GM12878 (cell line): ENCODE measurements around the gene TMEM140. TPM values are rescaled to one million over a fixed set of nuclear protein-coding genes. Genes with fewer than 3 reads are reported as not detected.

Source experiments
- ATAC-seq: fragments of 200-7000 bp; cut with Tn5 transposase; 3 replicates; pipeline ENCODE4 v1.9.1; 2020; ENCODE audit warnings: mild to moderate bottlenecking, moderate library complexity
- BruUV-seq: library from RNA; stranded (reverse); fragments of 400-500 nt; replicated peaks from 2 replicates; lab custom pipeline; 2021; lab: Mats Ljungman, UMichigan
- CTCF ChIA-PET: fragments of 300-600 bp; sonication (Branson Sonifier 250); formaldehyde crosslinking; extraction: SDS; loops from one replicate; lab custom pipeline; 2021; ENCODE audit warnings: inconsistent platforms; lab: Yijun Ruan, JAX
- POLR2A ChIA-PET: fragments of 350-600 bp; formaldehyde crosslinking; extraction: SDS; loops from one replicate; lab custom pipeline; 2021; ENCODE audit warnings: inconsistent platforms; lab: Charles Lee
- RAD21 ChIA-PET: fragments of 300-600 bp; sonication (Branson Sonifier 250); formaldehyde crosslinking; loops from one replicate; lab custom pipeline; 2023; ENCODE audit warnings: antibody characterized with exemption; ENCODE audit not compliant: unreplicated experiment; lab: Charles Lee
- SMC1A ChIA-PET: fragments of 300-600 bp; sonication (Branson Sonifier 250); formaldehyde crosslinking; loops from one replicate; lab custom pipeline; 2023; ENCODE audit not compliant: unreplicated experiment, uncharacterized antibody; lab: Charles Lee
- DNase-seq: peaks from one replicate; pipeline ENCODE4 v3.0.0-alpha.2; 2011; ENCODE audit warnings: low read depth, low spot score
- FAIRE-seq: peaks from 3 replicates; lab custom pipeline; 2011; peaks lifted over from hg19 to GRCh38; lab: Jason Lieb, UNC
- H2AFZ ChIP-seq: 2 replicates; pipeline ENCODE4 v1.6.0; 2011; ENCODE audit warnings: low read depth, low read length, control low read depth; ENCODE audit not compliant: control insufficient read depth
- H3K27ac ChIP-seq: 2 replicates; pipeline ENCODE4 v1.5.1; 2011; ENCODE audit warnings: control low read depth; ENCODE audit not compliant: control insufficient read depth, insufficient read depth
- H3K27me3 ChIP-seq, 2 experiments: replicated peaks in 1 of 2; 2 replicates each; pipeline versions ENCODE4 v1.6.0 to v1.6.1; 2011; ENCODE audit warnings: low read length in 1 of 2; ENCODE audit not compliant: control insufficient read depth in 2 of 2, insufficient read depth in 2 of 2
- H3K36me3 ChIP-seq, 2 experiments: 2 replicates each; pipeline ENCODE4 v1.5.1; 2011; ENCODE audit warnings: low read length in 1 of 2; ENCODE audit not compliant: control insufficient read depth in 2 of 2, insufficient read depth in 2 of 2
- H3K4me1 ChIP-seq: 2 replicates; pipeline ENCODE4 v1.6.1; 2011; ENCODE audit warnings: mild to moderate bottlenecking, low read length, moderate library complexity, mixed read lengths; ENCODE audit not compliant: control insufficient read depth, insufficient read depth
- H3K4me2 ChIP-seq: 2 replicates; pipeline ENCODE4 v1.6.0; 2011; ENCODE audit warnings: control low read depth; ENCODE audit not compliant: control insufficient read depth, insufficient read depth
- H3K4me3 ChIP-seq: fragments of 200-600 bp; sonication (generic); 2 replicates; pipeline ENCODE4 v1.5.1; 2016
- H3K79me2 ChIP-seq: 2 replicates; pipeline ENCODE4 v1.6.0; 2011; ENCODE audit warnings: low read length; ENCODE audit not compliant: control insufficient read depth, insufficient read depth
- H3K9ac ChIP-seq: 2 replicates; pipeline ENCODE4 v1.8.0; 2011; ENCODE audit warnings: low read length, control low read depth, mixed read lengths; ENCODE audit not compliant: control insufficient read depth, insufficient read depth
- H3K9me3 ChIP-seq: replicated peaks from 3 replicates; pipeline ENCODE4 v1.5.1; 2011; ENCODE audit warnings: mild to moderate bottlenecking, low read length; ENCODE audit not compliant: control insufficient read depth, insufficient read depth
- H4K20me1 ChIP-seq: 2 replicates; pipeline ENCODE4 v1.6.0; 2011; ENCODE audit not compliant: control insufficient read depth, insufficient read depth
- POLR2AphosphoS2 ChIP-seq: IDR thresholded peaks from 2 replicates; pipeline ENCODE4 v1.6.1; 2011; ENCODE audit warnings: low read depth, mild to moderate bottlenecking, low read length, improper control_type of control experiment, moderate library complexity
- SMC3 ChIP-seq: IDR thresholded peaks from 2 replicates; pipeline ENCODE4 v1.6.1; 2011; ENCODE audit warnings: low read length, improper control_type of control experiment, borderline replicate concordance
- SPI1 ChIP-seq: IDR thresholded peaks from 2 replicates; pipeline ENCODE4 v1.6.1; 2011; ENCODE audit warnings: low read depth, mild to moderate bottlenecking, low read length, moderate library complexity, borderline replicate concordance; ENCODE audit not compliant: insufficient read depth
- WGBS: methylation state at CpG from one replicate; pipeline ENCODE4 v1.1.6; 2016; ENCODE audit warnings: low lambda C conversion rate; ENCODE audit not compliant: insufficient replicate concordance, insufficient coverage; ENCODE audit errors: missing lambda C conversion rate; 5-methylcytosine and 5-hydroxymethylcytosine counted together
- in situ Hi-C: fragments of 300-500 bp; cut with MboI; formaldehyde crosslinking; loops from 9 replicates; pipeline ENCODE4 v1.14.3; 2018; ENCODE audit warnings: mixed read lengths
- intact Hi-C: fragments of 100-400 bp; cut with micrococcal nuclease; formaldehyde crosslinking; loops from one replicate; pipeline ENCODE4 v1.14.2; 2022; ENCODE audit not compliant: unreplicated experiment
- polyA plus RNA-seq, 11 experiments: library from polyadenylated mRNA; depleted of rRNA in 4 of 11; unstranded in 6 of 11; stranded (reverse) in 5 of 11; fragments of >200 nt; fragmentation: Nextera tagmentation in 4 of 11; fragmentation: Illumina TruSeq in 1 of 11; extraction: Ambion mirVana in 4 of 11; extraction: Trizol in 1 of 11; gene quantifications; 1 replicate in 1 of 11; 2 replicates in 10 of 11; pipeline versions ENCODE4 v1.2.1 to v1.2.3, GENCODE V29; 2011 to 2016; ENCODE audit warnings: inconsistent platforms in 2 of 11, missing spikeins in 2 of 11, low read depth in 1 of 11
- total RNA-seq, 4 experiments: library from RNA; depleted of rRNA in 3 of 4; stranded (reverse); fragments of >200 nt in 3 of 4; fragmentation: Illumina TruSeq in 1 of 4; extraction: Trizol in 1 of 4; gene quantifications; 2 replicates each; pipeline versions ENCODE4 v1.2.1 to v1.2.3, GENCODE V29; 2013 to 2021
- TF ChIP-seq, protein P1 (sequence below): IDR thresholded peaks from 2 replicates; pipeline ENCODE4 v1.6.1; 2012; ENCODE audit warnings: low read depth, low read length, improper control_type of control experiment

The TMEM140 gene
- total and polyA plus RNA-seq, 10 of the 15 experiments (the other 5 are each of a cell fraction or from before 2014, with no cell fraction given) = 0.85 to 20.7 (median 3.3) TPM

DNA sequence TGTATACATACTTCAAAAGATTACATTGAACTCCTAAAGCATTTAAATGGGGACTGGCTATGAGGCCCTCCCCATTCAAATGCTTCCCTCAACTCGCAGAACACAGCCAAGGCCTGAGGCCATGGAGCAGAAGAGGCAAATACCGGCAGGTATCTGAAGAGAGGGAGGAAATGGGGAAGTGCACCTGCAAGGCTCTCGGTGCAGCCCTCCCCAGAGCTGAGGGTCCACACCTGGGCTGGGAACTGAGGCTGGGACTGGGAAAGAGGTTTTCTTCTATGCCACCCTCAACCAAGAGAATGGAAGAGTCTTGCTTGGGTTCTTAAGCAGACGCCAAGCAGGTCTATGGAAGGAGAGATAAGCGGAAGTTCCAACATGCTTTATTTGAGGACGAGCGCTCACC is 35.6 kb downstream of the TMEM140 start:
- CTCF ChIA-PET = interaction anchor here (10.2 kb wide), 1 partner anchor 11 kb away, joined by 135 read pairs; the partner anchor contains the start of gene CYREN
- SMC1A ChIA-PET = interaction anchor here (9.3 kb wide), 1 partner anchor 9 kb away, joined by 135 read pairs; the partner anchor contains the start of gene CYREN
- DNase-seq = no peak
- H4K20me1 ChIP-seq = no peaks in the 10 kb centered on the region
- no peak for FAIRE-seq
- WGBS = 82% methylated on average over 7 of the region's 7 CpGs
- no peak overlapping the region for H3K27ac ChIP-seq
- POLR2A ChIA-PET = interaction anchor here (0.8 to 9.9 kb wide), 3 partner anchors 10 to 23 kb away, joined by 3 to 299 read pairs (median 155); partner anchors contain the start of genes CYREN and WDR91
- TF ChIP-seq SMC3 (no peak), POLR2AphosphoS2 (peak; percentile 19; the same call in 1 of the 2 replicates), SPI1 (peak; percentile 43; the same call in 1 of the 2 replicates)
- TF ChIP-seq, protein P1, sequence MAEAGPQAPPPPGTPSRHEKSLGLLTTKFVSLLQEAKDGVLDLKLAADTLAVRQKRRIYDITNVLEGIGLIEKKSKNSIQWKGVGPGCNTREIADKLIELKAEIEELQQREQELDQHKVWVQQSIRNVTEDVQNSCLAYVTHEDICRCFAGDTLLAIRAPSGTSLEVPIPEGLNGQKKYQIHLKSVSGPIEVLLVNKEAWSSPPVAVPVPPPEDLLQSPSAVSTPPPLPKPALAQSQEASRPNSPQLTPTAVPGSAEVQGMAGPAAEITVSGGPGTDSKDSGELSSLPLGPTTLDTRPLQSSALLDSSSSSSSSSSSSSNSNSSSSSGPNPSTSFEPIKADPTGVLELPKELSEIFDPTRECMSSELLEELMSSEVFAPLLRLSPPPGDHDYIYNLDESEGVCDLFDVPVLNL = no peak
- peaks cover 30% of the 10 kb centered on the region for H3K79me2 ChIP-seq
- H3K4me1 ChIP-seq = peaks cover 22% of the 10 kb centered on the region
- no TSS peak for BruUV-seq
- H3K4me2 ChIP-seq = no peak overlapping the region
- H3K36me3 ChIP-seq = peaks cover 24 to 53% of the 10 kb centered on the region in 2 experiments
- H3K27me3 ChIP-seq = no peaks in the 10 kb centered on the region
- H3K9ac ChIP-seq = no peak overlapping the region
- intact Hi-C loops = no loop called here
- no peak overlapping the region for H2AFZ ChIP-seq
- no peak for ATAC-seq
- H3K9me3 ChIP-seq = peaks cover 34% of the 10 kb centered on the region
- no peak overlapping the region for H3K4me3 ChIP-seq
- RAD21 ChIA-PET = interaction anchor here (8.4 kb wide), 1 partner anchor 10 kb away, joined by 146 read pairs; the partner anchor contains the start of gene CYREN
- in situ Hi-C loops = no loop called here
